Mesenchymal stem cell (in vitro differentiated cells and primary cell): ENCODE data around the gene PKP4.
"Not testable (repeated sequence)": the region's sequence is repeated elsewhere in the genome, so short reads cannot be mapped to it uniquely, and the experiment has no call there.

Source experiments
- DNase-seq: peaks from one replicate; pipeline ENCODE4 v3.0.0-alpha.2; 2013
- H2AFZ ChIP-seq: one replicate; pipeline ENCODE4 v1.6.1; 2013; ENCODE audit warnings: low read depth, mild to moderate bottlenecking, control low read depth, inconsistent platforms, low read length, moderate library complexity
- H2AK5ac ChIP-seq: 2 replicates; pipeline ENCODE4 v1.6.1; 2013; ENCODE audit warnings: low read length, moderate library complexity, mild to moderate bottlenecking, inconsistent platforms; ENCODE audit not compliant: severe bottlenecking
- H2BK120ac ChIP-seq: one replicate; pipeline ENCODE4 v1.6.1; 2013; ENCODE audit warnings: low read depth, mild to moderate bottlenecking, inconsistent platforms, low read length, moderate library complexity
- H2BK12ac ChIP-seq, 2 experiments: one replicate each; pipeline ENCODE4 v1.6.1; 2013; ENCODE audit warnings: inconsistent platforms in 2 of 2, low read length in 2 of 2, mild to moderate bottlenecking in 2 of 2, moderate library complexity in 2 of 2, control low read depth in 1 of 2
- H2BK15ac ChIP-seq: one replicate; pipeline ENCODE4 v1.6.1; 2013; ENCODE audit warnings: mild to moderate bottlenecking, low read depth, inconsistent platforms; ENCODE audit not compliant: poor library complexity, severe bottlenecking
- H2BK5ac ChIP-seq: 2 replicates; pipeline ENCODE4 v1.6.1; 2013; ENCODE audit warnings: low read depth, mild to moderate bottlenecking, low read length, control low read depth, inconsistent platforms; ENCODE audit not compliant: poor library complexity, severe bottlenecking
- H3K14ac ChIP-seq, 2 experiments: one replicate each; pipeline ENCODE4 v1.6.1; 2013; ENCODE audit warnings: inconsistent platforms in 2 of 2, low read length in 2 of 2, control low read depth in 1 of 2, mild to moderate bottlenecking in 1 of 2, moderate library complexity in 1 of 2
- H3K18ac ChIP-seq, 2 experiments: one replicate each; pipeline ENCODE4 v1.6.1; 2013; ENCODE audit warnings: inconsistent platforms in 2 of 2, low read length in 2 of 2, control low read depth in 1 of 2, low read depth in 1 of 2, mild to moderate bottlenecking in 1 of 2
- H3K23ac ChIP-seq, 2 experiments: one replicate each; pipeline ENCODE4 v1.6.1; 2013; ENCODE audit warnings: inconsistent platforms in 2 of 2, low read length in 2 of 2, mild to moderate bottlenecking in 2 of 2, moderate library complexity in 2 of 2, control low read depth in 1 of 2
- H3K27ac ChIP-seq: 2 replicates; pipeline ENCODE4 v1.5.1; 2013; ENCODE audit warnings: mild to moderate bottlenecking, moderate library complexity, low read length, control low read depth, inconsistent platforms; ENCODE audit not compliant: poor library complexity, severe bottlenecking
- H3K27me3 ChIP-seq, 2 experiments: 2 replicates each; pipeline versions ENCODE4 v1.6.1 to v1.7.0; 2013; ENCODE audit warnings: low read length in 2 of 2, mild to moderate bottlenecking in 2 of 2, moderate library complexity in 2 of 2, control low read depth in 1 of 2, inconsistent platforms in 1 of 2; ENCODE audit not compliant: control insufficient read depth in 1 of 2, insufficient read depth in 1 of 2
- H3K36me3 ChIP-seq, 2 experiments: 2 replicates each; pipeline versions ENCODE4 v1.6.1 to v1.7.0; 2013; ENCODE audit warnings: low read length in 2 of 2, control low read depth in 1 of 2, inconsistent platforms in 1 of 2, low read depth in 1 of 2, mild to moderate bottlenecking in 1 of 2; ENCODE audit not compliant: insufficient read depth in 2 of 2, control insufficient read depth in 1 of 2
- H3K4ac ChIP-seq, 2 experiments: one replicate each; pipeline ENCODE4 v1.6.1; 2013; ENCODE audit warnings: inconsistent platforms in 2 of 2, low read length in 2 of 2, mild to moderate bottlenecking in 2 of 2, moderate library complexity in 2 of 2, control low read depth in 1 of 2, low read depth in 1 of 2
- H3K4me1 ChIP-seq: 2 replicates; pipeline ENCODE4 v1.6.1; 2013; ENCODE audit warnings: low read depth, low read length, control low read depth; ENCODE audit not compliant: control insufficient read depth, insufficient read depth
- H3K4me2 ChIP-seq: 2 replicates; pipeline ENCODE4 v1.6.1; 2013; ENCODE audit warnings: low read length, mild to moderate bottlenecking, inconsistent platforms; ENCODE audit not compliant: poor library complexity, severe bottlenecking
- H3K4me3 ChIP-seq, 2 experiments: 2 replicates each; pipeline versions ENCODE4 v1.5.1 to v1.7.0; 2013; ENCODE audit warnings: low read length in 2 of 2, mild to moderate bottlenecking in 2 of 2, control low read depth in 1 of 2, low read depth in 1 of 2; ENCODE audit not compliant: insufficient read depth in 1 of 2
- H3K79me1 ChIP-seq: replicated peaks from 2 replicates; pipeline ENCODE4 v1.6.1; 2013; ENCODE audit warnings: mild to moderate bottlenecking, control low read depth, low read length, inconsistent platforms; ENCODE audit not compliant: poor library complexity, severe bottlenecking
- H3K9ac ChIP-seq: 2 replicates; pipeline ENCODE4 v1.7.0; 2013; ENCODE audit warnings: mild to moderate bottlenecking, low read length, moderate library complexity
- H3K9me3 ChIP-seq: 2 replicates; pipeline ENCODE4 v1.7.0; 2013; ENCODE audit warnings: mild to moderate bottlenecking, low read length; ENCODE audit not compliant: control insufficient read depth
- H4K8ac ChIP-seq: one replicate; pipeline ENCODE4 v1.6.1; 2013; ENCODE audit warnings: inconsistent platforms, mild to moderate bottlenecking, low read length, moderate library complexity
- H4K91ac ChIP-seq: one replicate; pipeline ENCODE4 v1.6.1; 2013; ENCODE audit warnings: mild to moderate bottlenecking, low read length, inconsistent platforms
- WGBS: methylation state at CpG from one replicate; pipeline ENCODE4 v1.1.7; 2013; ENCODE audit warnings: mixed read lengths; 5-methylcytosine and 5-hydroxymethylcytosine counted together

The PKP4 gene

DNA sequence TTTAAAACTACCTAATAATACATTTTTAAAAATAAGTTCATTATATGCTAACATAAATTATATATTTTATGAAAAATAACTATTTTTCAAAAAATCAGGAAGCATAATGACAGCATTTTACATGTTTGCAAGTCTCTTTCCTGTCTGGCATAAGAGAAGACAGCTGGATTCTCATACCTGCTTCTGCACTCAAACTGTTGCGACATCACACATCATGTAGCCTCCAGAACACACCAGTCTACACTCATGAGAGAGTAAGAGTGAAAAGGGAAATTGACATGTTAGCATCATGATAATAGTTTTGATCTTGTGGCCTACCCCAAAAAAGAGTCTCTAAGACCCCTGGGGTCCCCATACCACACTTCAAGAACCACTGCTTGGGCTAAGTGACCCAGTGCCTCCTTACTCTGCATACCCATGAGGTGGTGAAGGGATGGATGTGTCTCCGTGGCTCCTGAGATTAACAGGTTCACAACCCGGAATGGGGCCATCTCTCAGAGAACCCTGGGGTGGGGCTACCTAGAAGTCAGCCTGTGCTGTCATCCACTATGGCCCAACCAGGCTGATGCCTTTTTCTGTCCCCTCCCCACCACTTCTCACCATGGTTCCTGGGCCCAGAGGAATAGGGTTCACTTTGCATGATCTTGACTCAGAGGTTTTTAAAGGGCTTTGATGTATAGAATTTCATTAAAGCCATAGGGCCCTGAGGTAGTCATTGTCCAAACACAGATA lies 235.8 kb downstream of the PKP4 start:
- H3K36me3 ChIP-seq = no peaks in the 10 kb centered on the region
- no peak overlapping the region for H4K91ac ChIP-seq
- no peak overlapping the region for H4K8ac ChIP-seq
- H3K27ac ChIP-seq = no peak overlapping the region
- no peak overlapping the region for H3K9ac ChIP-seq
- no peak overlapping the region for H3K14ac ChIP-seq
- H2AK5ac ChIP-seq = no peak overlapping the region
- no peak overlapping the region for H3K4me3 ChIP-seq
- DNase-seq = no peak
- no peak overlapping the region for H3K4ac ChIP-seq
- H2BK12ac ChIP-seq = no peak overlapping the region
- 76% methylated on average over 2 of the region's 3 CpGs for WGBS
- no peaks in the 10 kb centered on the region for H3K79me1 ChIP-seq
- H3K4me2 ChIP-seq = no peak overlapping the region
- H3K23ac ChIP-seq = no peak overlapping the region
- no peak overlapping the region for H2BK120ac ChIP-seq
- H3K4me1 ChIP-seq = no peaks in the 10 kb centered on the region
- no peak overlapping the region for H2BK5ac ChIP-seq
- H3K9me3 ChIP-seq = peaks cover 13% of the 10 kb centered on the region
- no peak overlapping the region for H2AFZ ChIP-seq
- H2BK15ac ChIP-seq = no peak overlapping the region
- peaks cover 0 to 8% of the 10 kb centered on the region in 2 experiments for H3K27me3 ChIP-seq
- no peak overlapping the region for H3K18ac ChIP-seq

GRCh38 chr2:158693476-158693875 lies 236.7 kb downstream of the PKP4 start:
- no peak overlapping the region for H3K18ac ChIP-seq
- H3K27ac ChIP-seq = no peak overlapping the region
- H4K91ac ChIP-seq = no peak overlapping the region
- no peaks in the 10 kb centered on the region for H3K79me1 ChIP-seq
- no peak for DNase-seq
- H2AFZ ChIP-seq = no peak overlapping the region
- no peaks in the 10 kb centered on the region for H3K36me3 ChIP-seq
- H2BK15ac ChIP-seq = no peak overlapping the region
- H3K9ac ChIP-seq = no peak overlapping the region
- H3K23ac ChIP-seq = no peak overlapping the region
- no peak overlapping the region for H2AK5ac ChIP-seq
- H2BK120ac ChIP-seq = no peak overlapping the region
- H2BK5ac ChIP-seq = no peak overlapping the region
- H4K8ac ChIP-seq = no peak overlapping the region
- no peak overlapping the region for H3K4me3 ChIP-seq
- H3K9me3 ChIP-seq = peaks cover 15% of the 10 kb centered on the region
- no peak overlapping the region for H2BK12ac ChIP-seq
- H3K4ac ChIP-seq = no peak overlapping the region
- H3K4me1 ChIP-seq = no peaks in the 10 kb centered on the region
- no peak overlapping the region for H3K14ac ChIP-seq
- H3K27me3 ChIP-seq = peaks cover 0 to 3% of the 10 kb centered on the region in 2 experiments
- no peak overlapping the region for H3K4me2 ChIP-seq

- Histone ChIP-seq H2BK12ac (no peak overlapping the region), H3K4me3 (no peak overlapping the region), H2BK120ac (no peak overlapping the region), H3K27ac (no peak overlapping the region), H3K9ac (no peak overlapping the region), H3K79me1 (no peaks in the 10 kb centered on the region), H3K23ac (no peak overlapping the region), H3K27me3 (peaks cover 0 to 3% of the 10 kb centered on the region in 2 experiments), H3K14ac (no peak overlapping the region), H4K91ac (no peak overlapping the region), H3K18ac (no peak overlapping the region), H2AFZ (no peak overlapping the region), H3K4me2 (no peak overlapping the region), H3K36me3 (no peaks in the 10 kb centered on the region), H2BK5ac (no peak overlapping the region), H4K8ac (no peak overlapping the region), H3K4ac (no peak overlapping the region), H2AK5ac (no peak overlapping the region), H3K9me3 (peaks cover 15% of the 10 kb centered on the region), H2BK15ac (no peak overlapping the region), H3K4me1 (no peaks in the 10 kb centered on the region)
- no peak for DNase-seq
Measured at GRCh38 chr2:158695305-158695704, 238.6 kb downstream of the PKP4 start.

DNA sequence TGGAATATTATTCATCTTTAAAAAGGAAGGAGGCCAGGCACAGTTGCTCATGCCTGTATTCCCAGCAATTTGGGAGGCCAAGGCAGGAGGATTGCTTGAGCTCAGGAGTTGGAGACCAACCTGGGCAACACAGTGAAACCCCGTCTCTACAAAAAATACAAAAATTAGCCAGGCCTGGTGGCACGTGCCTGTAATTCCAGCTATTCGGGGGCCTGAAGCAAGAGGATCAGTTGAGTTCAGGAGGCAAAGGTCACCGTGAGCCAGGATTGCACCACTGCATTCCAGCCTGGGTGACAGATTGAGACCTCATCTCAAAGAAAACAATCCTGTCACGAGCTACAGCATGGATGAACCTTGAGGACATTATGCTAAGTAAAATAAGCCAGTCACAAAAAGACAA lies 239.0 kb downstream of the PKP4 start:
- H3K79me1 ChIP-seq, H2AK5ac ChIP-seq, H2AFZ ChIP-seq, H3K14ac ChIP-seq, H3K27me3 ChIP-seq, DNase-seq, H3K23ac ChIP-seq, H4K91ac ChIP-seq, H2BK12ac ChIP-seq, H4K8ac ChIP-seq, H3K4me3 ChIP-seq, H3K36me3 ChIP-seq, H3K18ac ChIP-seq, H3K9ac ChIP-seq, H3K4ac ChIP-seq, H2BK5ac ChIP-seq, H3K4me1 ChIP-seq, H2BK120ac ChIP-seq, H3K27ac ChIP-seq, H3K4me2 ChIP-seq, H2BK15ac ChIP-seq: not testable (repeated sequence)
- H3K9me3 ChIP-seq = peaks cover 15% of the 10 kb centered on the region
- 80% methylated on average over 4 of the region's 5 CpGs for WGBS
